Neural cell (in vitro differentiated cells): ENCODE data around the gene POLD4. TPM values are rescaled to one million over a fixed set of nuclear protein-coding genes. Genes with fewer than 3 reads are reported as not detected.

Experiments
- H2AFZ ChIP-seq: fragments of 200-600, 300-800 bp; sonication (generic), shearing (Covaris generic); 2 replicates; pipeline ENCODE4 v1.6.0; 2014; ENCODE audit warnings: low read depth, mild to moderate bottlenecking, antibody characterized with exemption, low read length, moderate library complexity
- H3F3A ChIP-seq: fragments of 200-600 bp; shearing (Covaris generic); 2 replicates; pipeline ENCODE4 v1.6.1; 2016; ENCODE audit warnings: mild to moderate bottlenecking, moderate library complexity, mixed read lengths, antibody characterized with exemption, low read length; ENCODE audit not compliant: insufficient read depth, poor library complexity, severe bottlenecking
- H3K27ac ChIP-seq: fragments of 200-600, 300-800 bp; sonication (generic), shearing (Covaris generic); 2 replicates; pipeline ENCODE4 v1.5.1; 2014; ENCODE audit warnings: mild to moderate bottlenecking, low read length, moderate library complexity
- H3K27me3 ChIP-seq: fragments of 300-800, 200-600 bp; sonication (generic), shearing (Covaris generic); 2 replicates; pipeline ENCODE4 v1.6.0; 2014; ENCODE audit warnings: mild to moderate bottlenecking, low read depth, low read length, moderate library complexity; ENCODE audit not compliant: insufficient read depth
- H3K36me3 ChIP-seq: fragments of 300-800, 200-600 bp; sonication (generic), shearing (Covaris generic); 2 replicates; pipeline ENCODE4 v1.5.1; 2014; ENCODE audit warnings: mild to moderate bottlenecking, antibody characterized with exemption, low read length, moderate library complexity; ENCODE audit not compliant: insufficient read depth
- H3K4me2 ChIP-seq: fragments of 300-800, 200-600 bp; sonication (generic), shearing (Covaris generic); 2 replicates; pipeline ENCODE4 v1.6.0; 2014; ENCODE audit warnings: mild to moderate bottlenecking, low read length
- H3K4me3 ChIP-seq: fragments of 300-800, 200-600 bp; sonication (generic), shearing (Covaris generic); 2 replicates; pipeline ENCODE4 v1.5.1; 2014; ENCODE audit warnings: mild to moderate bottlenecking, low read length, moderate library complexity
- H3K79me2 ChIP-seq: fragments of 200-600 bp; shearing (Covaris generic); replicated peaks from 2 replicates; pipeline ENCODE4 v1.6.0; 2014; ENCODE audit warnings: mild to moderate bottlenecking, low read length, moderate library complexity; ENCODE audit not compliant: insufficient read depth
- H3K9ac ChIP-seq: fragments of 300-800, 200-600 bp; sonication (generic), shearing (Covaris generic); 2 replicates; pipeline ENCODE4 v1.6.1; 2016; ENCODE audit warnings: mild to moderate bottlenecking, low read length, mixed read lengths
- H3K9me2 ChIP-seq: fragments of 200-600 bp; shearing (Covaris generic); 2 replicates; pipeline ENCODE4 v1.6.1; 2016; ENCODE audit warnings: mild to moderate bottlenecking, low read length, mixed read lengths; ENCODE audit not compliant: insufficient read depth
- H3K9me3 ChIP-seq: fragments of 200-600, 300-800 bp; sonication (generic), shearing (Covaris generic); 2 replicates; pipeline ENCODE4 v1.6.1; 2016; ENCODE audit warnings: mild to moderate bottlenecking, mixed run types, low read length, moderate library complexity, mixed read lengths
- H4K20me1 ChIP-seq: fragments of 200-600 bp; shearing (Covaris generic); 2 replicates; pipeline ENCODE4 v1.6.1; 2016; ENCODE audit warnings: mild to moderate bottlenecking, mixed run types; ENCODE audit not compliant: insufficient read depth
- EP300 ChIP-seq: fragments of 450-650 bp; conservative IDR thresholded peaks from 2 replicates; pipeline ENCODE4 v1.6.1; 2014; ENCODE audit warnings: antibody characterized with exemption, mild to moderate bottlenecking, moderate library complexity; ENCODE audit not compliant: poor library complexity, severe bottlenecking
- EZH2 ChIP-seq: fragments of 200-600, 300-800 bp; shearing (Covaris generic), sonication (generic); IDR thresholded peaks from 2 replicates; pipeline ENCODE4 v1.6.1; 2014; ENCODE audit warnings: antibody characterized with exemption, low read length, borderline replicate concordance, mild to moderate bottlenecking; ENCODE audit not compliant: insufficient read depth, poor library complexity, severe bottlenecking
- MXI1 ChIP-seq: fragments of 450-650 bp; conservative IDR thresholded peaks from 2 replicates; pipeline ENCODE4 v1.6.1; 2014; ENCODE audit warnings: antibody characterized with exemption, mild to moderate bottlenecking; ENCODE audit not compliant: poor library complexity, severe bottlenecking
- POLR2AphosphoS5 ChIP-seq: IDR thresholded peaks from 2 replicates; pipeline ENCODE4 v1.6.1; 2012
- RAD21 ChIP-seq: fragments of 450-650 bp; conservative IDR thresholded peaks from 2 replicates; pipeline ENCODE4 v1.6.1; 2014; ENCODE audit warnings: antibody characterized with exemption, mild to moderate bottlenecking, moderate library complexity
- SMC3 ChIP-seq: fragments of 450-650 bp; conservative IDR thresholded peaks from 2 replicates; pipeline ENCODE4 v1.6.1; 2014; ENCODE audit warnings: antibody characterized with exemption, mild to moderate bottlenecking, moderate library complexity; ENCODE audit not compliant: poor library complexity
- TAF1 ChIP-seq: IDR thresholded peaks from 2 replicates; pipeline ENCODE4 v1.6.1; 2012; ENCODE audit warnings: low read depth
- polyA plus RNA-seq: library from polyadenylated mRNA; depleted of rRNA; stranded (reverse); fragments of >200 nt; gene quantifications from 2 replicates; pipeline ENCODE4 v1.2.3, GENCODE V29; 2014
- TF ChIP-seq, protein P1 (sequence below): IDR thresholded peaks from 2 replicates; pipeline ENCODE4 v1.6.1; 2012; ENCODE audit warnings: borderline replicate concordance
- TF ChIP-seq, protein P2 (sequence below): fragments of 450-650 bp; IDR thresholded peaks from 2 replicates; pipeline ENCODE4 v1.5.1; 2014; ENCODE audit warnings: antibody characterized with exemption, mild to moderate bottlenecking, moderate library complexity; ENCODE audit not compliant: poor library complexity, severe bottlenecking

Gene POLD4
- polyA plus RNA-seq, 1 donor from 2014 or later = 6.8 TPM

DNA sequence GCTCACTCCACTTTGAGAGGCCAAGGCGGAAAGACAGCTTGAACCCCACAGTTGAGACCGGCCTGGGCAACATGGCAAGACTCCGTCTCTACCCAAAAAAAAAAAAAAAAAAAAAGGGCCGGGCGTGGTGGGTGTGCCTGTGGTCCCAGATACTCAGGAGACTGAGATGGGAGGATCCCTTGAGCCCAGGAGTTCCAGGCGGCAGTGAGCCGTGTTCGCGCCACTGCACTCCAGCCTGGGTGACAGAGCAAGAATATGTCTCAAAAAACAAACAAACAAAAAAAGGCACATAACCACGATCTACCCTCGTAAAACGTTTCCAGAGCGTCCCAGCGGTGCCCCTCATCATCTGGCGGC is 37.6 kb upstream of the POLD4 start:
- Histone ChIP-seq H3K9me2 (no peaks in the 10 kb centered on the region), H3K27ac (peak overlapping the region; percentile 48), H3K79me2 (no peaks in the 10 kb centered on the region), H3K27me3 (no peaks in the 10 kb centered on the region), H3K36me3 (no peaks in the 10 kb centered on the region), H3K9me3 (no peaks in the 10 kb centered on the region), H3K4me2 (peak overlapping the region; percentile 34), H2AFZ (no peak overlapping the region), H3F3A (no peaks in the 10 kb centered on the region), H4K20me1 (no peaks in the 10 kb centered on the region), H3K9ac (peak overlapping the region; percentile 73), H3K4me3 (peak overlapping the region; percentile 88)
- TF ChIP-seq MXI1 (no peak), SMC3 (no peak), TAF1 (no peak), EZH2 (no peak)

DNA sequence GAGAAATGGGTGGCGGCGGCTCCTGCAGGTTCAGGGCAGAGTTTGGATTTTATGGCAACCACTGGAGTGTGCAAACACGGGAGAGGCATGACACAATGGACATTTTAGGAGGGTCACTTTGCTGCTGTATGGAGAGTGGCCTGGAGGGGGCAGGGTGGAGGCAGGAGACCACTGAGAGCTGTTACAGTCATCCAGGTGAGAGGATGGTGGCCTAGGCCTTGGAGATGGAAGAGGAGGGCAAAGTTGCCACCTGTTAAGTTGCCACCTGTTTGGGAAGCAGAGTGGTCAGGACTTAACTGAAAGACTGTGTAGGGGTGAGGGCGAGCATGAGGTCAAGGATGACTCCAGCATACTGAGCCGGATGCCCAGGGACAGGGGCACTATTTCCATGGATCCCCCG is 36.1 kb upstream of the POLD4 start:
- H3K9me3 ChIP-seq = no peaks in the 10 kb centered on the region
- H4K20me1 ChIP-seq = no peaks in the 10 kb centered on the region
- no peaks in the 10 kb centered on the region for H3K27me3 ChIP-seq
- H3K79me2 ChIP-seq = no peaks in the 10 kb centered on the region
- H3K36me3 ChIP-seq = no peaks in the 10 kb centered on the region
- TF ChIP-seq, protein P1, sequence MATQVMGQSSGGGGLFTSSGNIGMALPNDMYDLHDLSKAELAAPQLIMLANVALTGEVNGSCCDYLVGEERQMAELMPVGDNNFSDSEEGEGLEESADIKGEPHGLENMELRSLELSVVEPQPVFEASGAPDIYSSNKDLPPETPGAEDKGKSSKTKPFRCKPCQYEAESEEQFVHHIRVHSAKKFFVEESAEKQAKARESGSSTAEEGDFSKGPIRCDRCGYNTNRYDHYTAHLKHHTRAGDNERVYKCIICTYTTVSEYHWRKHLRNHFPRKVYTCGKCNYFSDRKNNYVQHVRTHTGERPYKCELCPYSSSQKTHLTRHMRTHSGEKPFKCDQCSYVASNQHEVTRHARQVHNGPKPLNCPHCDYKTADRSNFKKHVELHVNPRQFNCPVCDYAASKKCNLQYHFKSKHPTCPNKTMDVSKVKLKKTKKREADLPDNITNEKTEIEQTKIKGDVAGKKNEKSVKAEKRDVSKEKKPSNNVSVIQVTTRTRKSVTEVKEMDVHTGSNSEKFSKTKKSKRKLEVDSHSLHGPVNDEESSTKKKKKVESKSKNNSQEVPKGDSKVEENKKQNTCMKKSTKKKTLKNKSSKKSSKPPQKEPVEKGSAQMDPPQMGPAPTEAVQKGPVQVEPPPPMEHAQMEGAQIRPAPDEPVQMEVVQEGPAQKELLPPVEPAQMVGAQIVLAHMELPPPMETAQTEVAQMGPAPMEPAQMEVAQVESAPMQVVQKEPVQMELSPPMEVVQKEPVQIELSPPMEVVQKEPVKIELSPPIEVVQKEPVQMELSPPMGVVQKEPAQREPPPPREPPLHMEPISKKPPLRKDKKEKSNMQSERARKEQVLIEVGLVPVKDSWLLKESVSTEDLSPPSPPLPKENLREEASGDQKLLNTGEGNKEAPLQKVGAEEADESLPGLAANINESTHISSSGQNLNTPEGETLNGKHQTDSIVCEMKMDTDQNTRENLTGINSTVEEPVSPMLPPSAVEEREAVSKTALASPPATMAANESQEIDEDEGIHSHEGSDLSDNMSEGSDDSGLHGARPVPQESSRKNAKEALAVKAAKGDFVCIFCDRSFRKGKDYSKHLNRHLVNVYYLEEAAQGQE = no peak
- TF ChIP-seq, protein P2, sequence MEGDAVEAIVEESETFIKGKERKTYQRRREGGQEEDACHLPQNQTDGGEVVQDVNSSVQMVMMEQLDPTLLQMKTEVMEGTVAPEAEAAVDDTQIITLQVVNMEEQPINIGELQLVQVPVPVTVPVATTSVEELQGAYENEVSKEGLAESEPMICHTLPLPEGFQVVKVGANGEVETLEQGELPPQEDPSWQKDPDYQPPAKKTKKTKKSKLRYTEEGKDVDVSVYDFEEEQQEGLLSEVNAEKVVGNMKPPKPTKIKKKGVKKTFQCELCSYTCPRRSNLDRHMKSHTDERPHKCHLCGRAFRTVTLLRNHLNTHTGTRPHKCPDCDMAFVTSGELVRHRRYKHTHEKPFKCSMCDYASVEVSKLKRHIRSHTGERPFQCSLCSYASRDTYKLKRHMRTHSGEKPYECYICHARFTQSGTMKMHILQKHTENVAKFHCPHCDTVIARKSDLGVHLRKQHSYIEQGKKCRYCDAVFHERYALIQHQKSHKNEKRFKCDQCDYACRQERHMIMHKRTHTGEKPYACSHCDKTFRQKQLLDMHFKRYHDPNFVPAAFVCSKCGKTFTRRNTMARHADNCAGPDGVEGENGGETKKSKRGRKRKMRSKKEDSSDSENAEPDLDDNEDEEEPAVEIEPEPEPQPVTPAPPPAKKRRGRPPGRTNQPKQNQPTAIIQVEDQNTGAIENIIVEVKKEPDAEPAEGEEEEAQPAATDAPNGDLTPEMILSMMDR = peak; percentile 55
- TF ChIP-seq RAD21 = no peak
- TF ChIP-seq POLR2AphosphoS5 = no peak
- TF ChIP-seq SMC3 = peak; percentile 37
- TF ChIP-seq EP300 = no peak
- no peak for TF ChIP-seq MXI1
- no peak overlapping the region for H3K9ac ChIP-seq
- no peak overlapping the region for H2AFZ ChIP-seq
- H3K4me2 ChIP-seq = no peak overlapping the region
- no peaks in the 10 kb centered on the region for H3F3A ChIP-seq
- no peak overlapping the region for H3K27ac ChIP-seq
- no peaks in the 10 kb centered on the region for H3K9me2 ChIP-seq
- H3K4me3 ChIP-seq = no peak overlapping the region

DNA sequence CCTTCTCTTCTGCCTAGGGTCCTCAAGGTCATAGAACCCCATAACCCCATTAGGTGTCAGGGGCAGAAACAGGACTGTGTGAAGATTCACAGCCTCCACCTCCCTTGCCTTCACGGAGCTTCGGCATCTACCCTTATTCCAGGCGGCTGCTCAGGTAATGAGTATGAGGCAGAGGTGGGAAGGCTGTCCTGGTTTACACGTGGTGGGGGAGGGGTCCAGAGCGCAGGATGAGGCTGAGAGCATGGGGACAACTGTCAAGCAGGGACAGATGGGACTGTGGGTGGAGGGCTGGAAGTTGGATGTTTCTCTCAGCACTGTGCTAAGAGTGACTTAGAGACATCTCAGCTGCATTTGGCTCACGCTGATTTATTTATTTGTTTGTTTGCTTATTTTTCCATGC is 34.2 kb upstream of the POLD4 start:
- Histone ChIP-seq H3K9me3 (no peaks in the 10 kb centered on the region), H3K9ac (no peak overlapping the region), H3K36me3 (no peaks in the 10 kb centered on the region), H3K27ac (no peak overlapping the region), H2AFZ (no peak overlapping the region), H3K79me2 (no peaks in the 10 kb centered on the region), H3K4me2 (no peak overlapping the region), H3K27me3 (no peaks in the 10 kb centered on the region), H4K20me1 (no peaks in the 10 kb centered on the region), H3K4me3 (no peak overlapping the region), H3F3A (no peaks in the 10 kb centered on the region), H3K9me2 (no peaks in the 10 kb centered on the region)
- TF ChIP-seq MXI1 = no peak
